Activated B cell treated with CpG ODN at 0.5 μM for 24 hours (primary cell): ENCODE results near the gene NOL4L. TPM values are rescaled to one million over a fixed set of nuclear protein-coding genes. Genes with fewer than 3 reads are reported as not detected.
"Not testable (repeated sequence)": the region's sequence is repeated elsewhere in the genome, so short reads cannot be mapped to it uniquely, and the experiment has no call there.

Experiments used
- ATAC-seq: fragments of 200-7000 bp; cut with Tn5 transposase; one replicate; pipeline ENCODE4 v1.10.0; 2021; ENCODE audit warnings: low read depth, mild to moderate bottlenecking, moderate library complexity
- CTCF ChIA-PET: fragments of 350-600 bp; sonication (Branson Sonifier 250); formaldehyde crosslinking; loops from one replicate; lab custom pipeline; 2021; ENCODE audit warnings: antibody characterized with exemption; lab: Charles Lee
- POLR2A ChIA-PET: fragments of 350-600 bp; sonication (Branson Sonifier 250); formaldehyde crosslinking; loops from one replicate; lab custom pipeline; 2021; ENCODE audit warnings: antibody characterized with exemption; lab: Charles Lee
- DNase-seq: peaks from one replicate; pipeline ENCODE4 v3.0.0; 2022
- H3K27ac Mint-ChIP-seq: one replicate; pipeline ENCODE4 v1.8.0; 2020; ENCODE audit warnings: mixed read lengths
- H3K27me3 Mint-ChIP-seq: one replicate; pipeline ENCODE4 v1.8.0; 2021; ENCODE audit warnings: mixed read lengths
- H3K36me3 Mint-ChIP-seq: one replicate; pipeline ENCODE4 v1.8.0; 2021; ENCODE audit warnings: low read depth, mixed read lengths
- H3K4me1 Mint-ChIP-seq: one replicate; pipeline ENCODE4 v1.8.0; 2021; ENCODE audit warnings: mixed read lengths
- H3K4me3 Mint-ChIP-seq: one replicate; pipeline ENCODE4 v1.8.0; 2020; ENCODE audit warnings: mild to moderate bottlenecking, mixed read lengths
- H3K9me3 Mint-ChIP-seq: one replicate; pipeline ENCODE4 v1.8.0; 2020; ENCODE audit warnings: mixed read lengths
- intact Hi-C: fragments of 100-400 bp; cut with micrococcal nuclease; formaldehyde crosslinking; loops from one replicate; pipeline ENCODE4 v1.15.1; 2024
- total RNA-seq: library from RNA; stranded (reverse); gene quantifications from 2 replicates; pipeline ENCODE4 v1.2.3, GENCODE V29; 2022
- TF ChIP-seq, protein P1 (sequence below): fragments of 200-600 bp; IDR thresholded peaks from one replicate; pipeline ENCODE4 v1.8.0; 2022; ENCODE audit warnings: antibody characterized with exemption, mild to moderate bottlenecking

NOL4L gene
- total RNA-seq, 1 donor from 2014 or later: 4.7 TPM

DNA sequence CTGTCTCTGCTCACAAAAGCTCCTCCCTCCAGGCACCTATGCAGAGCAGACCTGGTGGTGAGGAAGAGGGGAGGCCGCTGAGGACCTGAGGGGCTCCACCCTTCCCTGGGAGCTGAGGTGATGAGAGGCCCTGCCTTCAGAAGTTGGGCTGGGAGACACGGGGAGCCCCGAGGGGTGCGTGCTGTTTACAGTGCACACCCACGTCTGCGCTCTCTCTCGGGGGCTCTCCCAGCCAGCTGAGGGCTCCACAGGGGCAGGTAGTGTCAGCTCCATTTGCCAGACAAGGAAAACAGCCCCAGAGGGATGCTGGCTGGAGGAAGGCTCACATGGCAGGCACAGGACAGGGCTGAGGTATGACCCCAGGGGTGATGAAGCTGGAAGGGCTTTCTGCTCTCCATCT is 13.5 kb upstream of the NOL4L start:
- no peaks in the 10 kb centered on the region for H3K27me3 Mint-ChIP-seq
- ATAC-seq (no peak), DNase-seq (no peak)
- no peak overlapping the region for H3K27ac Mint-ChIP-seq
- ChIA-PET POLR2A (no interaction called here), CTCF (no interaction called here)
- H3K9me3 Mint-ChIP-seq: no peaks in the 10 kb centered on the region
- H3K4me3 Mint-ChIP-seq: no peak overlapping the region
- H3K36me3 Mint-ChIP-seq: no peaks in the 10 kb centered on the region
- intact Hi-C loops: no loop called here
- H3K4me1 Mint-ChIP-seq: peaks cover 15% of the 10 kb centered on the region
- TF ChIP-seq, protein P1, sequence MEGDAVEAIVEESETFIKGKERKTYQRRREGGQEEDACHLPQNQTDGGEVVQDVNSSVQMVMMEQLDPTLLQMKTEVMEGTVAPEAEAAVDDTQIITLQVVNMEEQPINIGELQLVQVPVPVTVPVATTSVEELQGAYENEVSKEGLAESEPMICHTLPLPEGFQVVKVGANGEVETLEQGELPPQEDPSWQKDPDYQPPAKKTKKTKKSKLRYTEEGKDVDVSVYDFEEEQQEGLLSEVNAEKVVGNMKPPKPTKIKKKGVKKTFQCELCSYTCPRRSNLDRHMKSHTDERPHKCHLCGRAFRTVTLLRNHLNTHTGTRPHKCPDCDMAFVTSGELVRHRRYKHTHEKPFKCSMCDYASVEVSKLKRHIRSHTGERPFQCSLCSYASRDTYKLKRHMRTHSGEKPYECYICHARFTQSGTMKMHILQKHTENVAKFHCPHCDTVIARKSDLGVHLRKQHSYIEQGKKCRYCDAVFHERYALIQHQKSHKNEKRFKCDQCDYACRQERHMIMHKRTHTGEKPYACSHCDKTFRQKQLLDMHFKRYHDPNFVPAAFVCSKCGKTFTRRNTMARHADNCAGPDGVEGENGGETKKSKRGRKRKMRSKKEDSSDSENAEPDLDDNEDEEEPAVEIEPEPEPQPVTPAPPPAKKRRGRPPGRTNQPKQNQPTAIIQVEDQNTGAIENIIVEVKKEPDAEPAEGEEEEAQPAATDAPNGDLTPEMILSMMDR: no peak

GRCh38 chr20:32597714-32598113 is 12.6 kb upstream of the NOL4L start:
- no peak for DNase-seq
- no peak overlapping the region for H3K27ac Mint-ChIP-seq
- intact Hi-C loops: no loop called here

GRCh38 chr20:32596681-32597252 is 11.6 kb upstream of the NOL4L start:
- Mint-ChIP-seq H3K4me1 (no peaks in the 10 kb centered on the region), H3K4me3 (no peak overlapping the region), H3K27ac (no peak overlapping the region), H3K36me3 (no peaks in the 10 kb centered on the region), H3K27me3 (no peaks in the 10 kb centered on the region), H3K9me3 (no peaks in the 10 kb centered on the region)
- CTCF ChIA-PET: no interaction called here
- intact Hi-C loops: no loop called here
- POLR2A ChIA-PET: interaction anchor here (1.1 kb wide), 1 partner anchor 10 kb away, joined by 4 read pairs; no protein-coding TSS in a partner anchor
- TF ChIP-seq, protein P1: no peak
- no peak for DNase-seq
- no peak for ATAC-seq

More at GRCh38 chr20:32597714-32598113, 12.6 kb upstream of the NOL4L start:
- no peaks in the 10 kb centered on the region for H3K9me3 Mint-ChIP-seq
- TF ChIP-seq, protein P1: no peak
- peaks cover 9% of the 10 kb centered on the region for H3K4me1 Mint-ChIP-seq
- no peaks in the 10 kb centered on the region for H3K27me3 Mint-ChIP-seq
- ATAC-seq: no peak
- H3K4me3 Mint-ChIP-seq: no peak overlapping the region
- no peaks in the 10 kb centered on the region for H3K36me3 Mint-ChIP-seq
- ChIA-PET POLR2A (interaction anchor here (0.5 to 1.1 kb wide), 2 partner anchors 11 to 914 kb away, joined by 4 to 5 read pairs; no protein-coding TSS in a partner anchor), CTCF (no interaction called here)

- Mint-ChIP-seq H3K27me3 (no peaks in the 10 kb centered on the region), H3K4me1 (no peaks in the 10 kb centered on the region), H3K4me3 (no peak overlapping the region), H3K9me3 (no peaks in the 10 kb centered on the region), H3K36me3 (no peaks in the 10 kb centered on the region), H3K27ac (no peak overlapping the region)
- ChIA-PET POLR2A (no interaction called here), CTCF (no interaction called here)
- TF ChIP-seq, protein P1: no peak
- intact Hi-C loops: no loop called here
- ATAC-seq: no peak
- DNase-seq: no peak
Measured at GRCh38 chr20:32595143-32595542, 10.0 kb upstream of the NOL4L start.

- H3K4me3 Mint-ChIP-seq, ATAC-seq, H3K27ac Mint-ChIP-seq, H3K9me3 Mint-ChIP-seq, intact Hi-C loops, DNase-seq, H3K27me3 Mint-ChIP-seq, POLR2A ChIA-PET, CTCF ChIA-PET, H3K36me3 Mint-ChIP-seq, H3K4me1 Mint-ChIP-seq: not testable (repeated sequence)
Measured at GRCh38 chr20:32594669-32595068, 9.5 kb upstream of the NOL4L start.

DNA sequence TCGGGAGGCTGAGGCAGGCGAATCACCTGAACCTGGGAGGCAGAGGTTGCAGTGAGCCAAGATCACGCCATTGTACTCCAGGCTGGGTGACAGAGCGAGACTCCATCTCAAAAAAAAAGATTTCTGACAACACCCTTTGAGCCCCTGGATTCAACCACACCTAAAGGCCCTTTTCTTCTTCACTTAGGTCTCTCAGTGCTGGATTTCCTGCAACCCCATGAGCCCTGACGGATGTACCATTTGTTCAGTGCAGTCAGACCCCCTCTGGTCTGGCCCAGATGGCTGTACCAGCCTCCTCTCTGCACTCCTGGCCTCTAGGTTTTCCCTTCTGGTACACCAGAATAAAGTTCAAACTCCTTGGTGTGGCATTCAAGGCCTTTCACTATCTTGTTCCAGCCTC is 9.1 kb upstream of the NOL4L start:
- Mint-ChIP-seq H3K4me1 (no peaks in the 10 kb centered on the region), H3K27ac (no peak overlapping the region), H3K27me3 (no peaks in the 10 kb centered on the region), H3K36me3 (no peaks in the 10 kb centered on the region), H3K4me3 (no peak overlapping the region), H3K9me3 (no peaks in the 10 kb centered on the region)
- DNase-seq (no peak), ATAC-seq (no peak)
- TF ChIP-seq, protein P1: no peak
- ChIA-PET POLR2A (no interaction called here), CTCF (no interaction called here)
- intact Hi-C loops: no loop called here

DNA sequence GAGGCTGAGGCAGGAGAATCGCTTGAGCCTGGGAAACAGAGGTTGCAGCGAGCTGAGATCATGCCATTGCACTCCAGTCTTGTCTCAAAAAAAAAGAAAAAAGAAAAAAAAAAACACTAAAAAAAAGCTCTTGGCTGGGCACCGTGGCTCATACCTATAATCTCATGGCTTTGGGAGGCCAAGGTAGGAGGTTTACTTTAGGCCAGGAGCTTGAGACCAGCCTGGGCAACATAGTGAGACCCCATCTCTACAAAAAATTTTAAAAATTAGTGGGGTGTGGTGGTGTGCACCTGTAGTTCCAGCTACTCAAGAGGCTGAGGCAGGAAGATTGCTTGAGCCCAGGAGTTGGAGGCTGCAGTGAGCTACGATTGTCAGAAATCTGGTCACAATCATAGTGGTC is 7.5 kb upstream of the NOL4L start:
- H3K27ac Mint-ChIP-seq, ATAC-seq, H3K27me3 Mint-ChIP-seq, H3K4me1 Mint-ChIP-seq, H3K9me3 Mint-ChIP-seq, H3K36me3 Mint-ChIP-seq, DNase-seq, H3K4me3 Mint-ChIP-seq, CTCF ChIA-PET, intact Hi-C loops: not testable (repeated sequence)
- POLR2A ChIA-PET: interaction anchor here (0.7 kb wide), 1 partner anchor 41 kb away, joined by 3 read pairs; no protein-coding TSS in a partner anchor
